Measurements from ENCODE around the gene ANXA5.
"Not testable (repeated sequence)": the region's sequence is repeated elsewhere in the genome, so short reads cannot be mapped to it uniquely, and the experiment has no call there.

ANXA5 gene

GRCh38 chr4:121679267-121679666 is 17.5 kb downstream of the ANXA5 start:
- H3K4me3 ChIP-seq (ENCODE audit: low read length), result no peak overlapping the region
- TF ChIP-seq ZNF274 (IDR thresholded peaks at IDR 0.05; ENCODE audit: low read depth, low read length), result no peak

- no peak overlapping the region for H3K4me3 ChIP-seq (ENCODE audit: low read length)
- no peak for TF ChIP-seq ZNF274 (IDR thresholded peaks at IDR 0.05; ENCODE audit: low read depth, low read length)
These were observed 19.3 kb downstream of the ANXA5 start for GRCh38 chr4:121677524-121677923.

GRCh38 chr4:121676345-121677075 is 20.3 kb downstream of the ANXA5 start:
- no peak for TF ChIP-seq ZNF274 (IDR thresholded peaks at IDR 0.05; ENCODE audit: low read depth, low read length)

GRCh38 chr4:121675715-121676114 is 21.1 kb downstream of the ANXA5 start:
- TF ChIP-seq ZNF274 (IDR thresholded peaks at IDR 0.05; ENCODE audit: low read depth, low read length), result no peak
- no peak overlapping the region for H3K4me3 ChIP-seq (ENCODE audit: low read length)

More at GRCh38 chr4:121676345-121677075, 20.3 kb downstream of the ANXA5 start:
- H3K4me3 ChIP-seq (ENCODE audit: low read length), result no peak overlapping the region

- no peak for TF ChIP-seq ZNF274 (IDR thresholded peaks at IDR 0.05; ENCODE audit: low read depth, low read length)
These were observed 22.1 kb downstream of the ANXA5 start for GRCh38 chr4:121674696-121675095.

GRCh38 chr4:121674191-121674590 is 22.6 kb downstream of the ANXA5 start:
- H3K4me3 ChIP-seq (ENCODE audit: low read length), result no peak overlapping the region
- no peak for TF ChIP-seq ZNF274 (IDR thresholded peaks at IDR 0.05; ENCODE audit: low read depth, low read length)

More at GRCh38 chr4:121674696-121675095, 22.1 kb downstream of the ANXA5 start:
- no peak overlapping the region for H3K4me3 ChIP-seq (ENCODE audit: low read length)

GRCh38 chr4:121669163-121669550 is 27.6 kb downstream of the ANXA5 start:
- no peak for TF ChIP-seq ZNF274 (IDR thresholded peaks at IDR 0.05; ENCODE audit: low read depth, low read length)
- H3K4me3 ChIP-seq (ENCODE audit: low read length), result no peak overlapping the region

GRCh38 chr4:121668368-121669162 is 28.2 kb downstream of the ANXA5 start:
- no peak overlapping the region for H3K4me3 ChIP-seq (ENCODE audit: low read length)
- TF ChIP-seq ZNF274 (IDR thresholded peaks at IDR 0.05; ENCODE audit: low read depth, low read length), result no peak

- no peak for TF ChIP-seq ZNF274 (IDR thresholded peaks at IDR 0.05; ENCODE audit: low read depth, low read length)
- no peak overlapping the region for H3K4me3 ChIP-seq (ENCODE audit: low read length)
These were observed 30.6 kb downstream of the ANXA5 start for GRCh38 chr4:121666091-121666679.

GRCh38 chr4:121665371-121665770 is 31.4 kb downstream of the ANXA5 start:
- TF ChIP-seq ZNF274 (IDR thresholded peaks at IDR 0.05; ENCODE audit: low read depth, low read length), result no peak
- no peak overlapping the region for H3K4me3 ChIP-seq (ENCODE audit: low read length)

- no peak for TF ChIP-seq ZNF274 (IDR thresholded peaks at IDR 0.05; ENCODE audit: low read depth, low read length)
- no peak overlapping the region for H3K4me3 ChIP-seq (ENCODE audit: low read length)
These were observed 34.6 kb downstream of the ANXA5 start for GRCh38 chr4:121662225-121662624.

- H3K4me3 ChIP-seq (ENCODE audit: low read length), result not testable (repeated sequence)
These were observed 36.4 kb downstream of the ANXA5 start for GRCh38 chr4:121660175-121660933.

- no peak for TF ChIP-seq ZNF274 (IDR thresholded peaks at IDR 0.05; ENCODE audit: low read depth, low read length)
- H3K4me3 ChIP-seq (ENCODE audit: low read length), result no peak overlapping the region
These were observed 38.7 kb downstream of the ANXA5 start for GRCh38 chr4:121658125-121658524.

- TF ChIP-seq ZNF274 (IDR thresholded peaks at IDR 0.05; ENCODE audit: low read depth, low read length), result no peak
- H3K4me3 ChIP-seq (ENCODE audit: low read length), result no peak overlapping the region
These were observed 40.5 kb downstream of the ANXA5 start for GRCh38 chr4:121656269-121656641.
